Activated CD8-positive, alpha-beta memory T cell treated with anti-CD3 and anti-CD28 coated beads for 24 hours (primary cell): Measurements from ENCODE around the gene KCNK1.

Experiments used
- DNase-seq: peaks from one replicate; pipeline ENCODE4 v3.0.0-alpha.2; 2020

KCNK1 gene

DNA sequence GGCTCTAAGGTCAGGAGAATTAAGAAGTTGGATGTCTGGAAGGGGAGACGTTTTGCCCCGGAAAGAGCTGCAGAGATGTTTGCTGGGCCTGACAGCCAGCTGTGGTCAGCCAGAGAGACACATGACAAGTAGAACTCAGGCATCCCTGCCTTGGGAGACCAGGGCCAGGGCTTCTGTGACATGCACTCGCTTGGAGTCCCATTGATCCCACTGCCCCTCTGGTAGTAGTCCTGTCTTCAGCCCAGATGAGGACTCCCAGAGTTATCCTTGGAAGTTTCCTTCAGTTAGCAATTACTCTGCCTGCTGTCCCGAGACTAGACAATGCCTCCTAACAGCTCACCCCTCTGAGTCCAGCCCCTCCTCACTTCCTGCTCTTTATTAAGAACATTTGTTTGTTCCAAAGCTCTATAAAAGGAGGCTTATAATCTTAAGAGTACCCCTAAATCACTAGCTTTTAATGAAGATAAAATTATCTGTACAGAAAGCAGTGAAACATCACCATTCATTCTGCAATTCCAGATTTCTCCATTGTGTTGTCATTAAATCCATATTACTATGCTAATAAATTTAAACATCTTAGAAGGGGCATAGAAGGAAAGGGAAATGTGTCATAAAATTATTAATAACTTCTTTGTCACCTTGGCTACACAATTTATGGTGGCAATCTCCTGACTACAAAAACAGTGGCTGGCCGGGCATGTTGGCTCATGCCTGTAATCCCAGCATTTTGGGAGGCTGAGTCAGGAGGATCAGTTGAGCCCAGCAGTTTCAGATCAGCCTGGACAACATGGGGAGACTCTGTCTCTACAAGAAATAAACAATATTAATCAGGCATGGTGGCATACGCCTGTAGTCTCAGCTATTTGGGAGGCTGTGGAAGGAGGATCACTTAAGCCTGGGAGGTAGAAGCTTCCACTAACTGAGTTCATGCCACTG is 94.2 kb downstream of the KCNK1 start:
- no peak for DNase-seq

GRCh38 chr1:233710031-233710430 is 96.1 kb downstream of the KCNK1 start:
- no peak for DNase-seq

DNA sequence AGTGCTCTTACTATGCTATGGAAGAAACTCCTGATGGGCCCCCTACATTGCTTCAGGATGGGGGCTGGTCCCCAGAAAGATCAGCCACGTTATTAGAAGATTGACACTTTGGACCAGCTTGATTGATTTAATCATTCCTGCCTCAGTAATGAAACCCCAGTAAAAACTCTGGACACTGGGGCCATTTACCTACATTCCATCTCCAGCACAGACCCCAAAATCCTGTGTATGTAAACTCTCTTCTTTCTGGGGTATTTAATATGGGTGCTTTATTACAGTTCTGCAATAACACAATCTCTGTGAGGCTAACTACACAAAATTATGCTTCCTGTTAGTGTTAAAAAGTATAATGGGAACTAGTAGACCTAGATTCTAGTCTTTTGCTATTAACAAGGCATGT is 96.6 kb downstream of the KCNK1 start:
- no peak for DNase-seq

GRCh38 chr1:233714631-233715217 is 100.8 kb downstream of the KCNK1 start:
- no peak for DNase-seq

DNA sequence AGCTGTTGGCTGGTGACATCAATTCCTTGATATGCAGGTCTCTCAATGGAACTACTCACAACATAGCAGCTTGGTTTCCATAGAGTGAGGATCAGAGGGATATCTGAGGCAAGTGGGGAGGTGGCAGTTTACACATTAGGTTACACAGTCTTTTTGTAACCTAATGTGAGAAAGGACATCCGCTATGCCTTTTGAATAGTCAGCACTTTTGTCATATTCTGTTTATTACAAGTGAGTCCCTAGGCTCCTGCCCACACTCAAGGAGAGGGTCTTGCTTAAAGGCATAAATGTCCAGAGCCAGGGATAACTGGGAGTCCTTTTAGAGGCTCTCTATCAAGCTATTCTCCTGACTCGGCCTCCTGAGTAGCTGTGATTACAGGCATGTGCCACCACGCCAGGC is 104.2 kb downstream of the KCNK1 start:
- DNase-seq = no peak

GRCh38 chr1:233719655-233720341 is 105.9 kb downstream of the KCNK1 start:
- no peak for DNase-seq

GRCh38 chr1:233721004-233721595 is 107.2 kb downstream of the KCNK1 start:
- no peak for DNase-seq
